Measurements from ENCODE around the gene RBPJL.

The RBPJL gene

DNA sequence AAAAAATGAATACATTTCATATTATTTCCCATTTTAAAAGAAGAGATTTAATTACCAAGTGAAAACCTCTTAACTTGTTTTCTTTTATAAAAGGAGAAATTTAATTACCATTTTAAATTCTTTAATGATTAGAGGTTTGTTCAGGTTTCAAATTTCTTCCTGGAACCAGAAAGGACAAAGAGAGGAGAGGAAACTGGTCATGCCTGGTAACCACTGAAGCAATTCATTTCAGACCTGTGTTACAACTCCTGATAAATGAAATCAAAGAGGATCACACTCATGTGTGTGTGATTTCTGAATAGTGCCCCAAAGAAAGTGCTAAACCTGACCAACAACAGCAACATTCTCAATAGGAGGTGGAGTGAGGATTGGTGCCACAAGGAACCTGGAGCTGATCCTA, 39.7 kb upstream of the RBPJL start:
- TF ChIP-seq, protein P1, sequence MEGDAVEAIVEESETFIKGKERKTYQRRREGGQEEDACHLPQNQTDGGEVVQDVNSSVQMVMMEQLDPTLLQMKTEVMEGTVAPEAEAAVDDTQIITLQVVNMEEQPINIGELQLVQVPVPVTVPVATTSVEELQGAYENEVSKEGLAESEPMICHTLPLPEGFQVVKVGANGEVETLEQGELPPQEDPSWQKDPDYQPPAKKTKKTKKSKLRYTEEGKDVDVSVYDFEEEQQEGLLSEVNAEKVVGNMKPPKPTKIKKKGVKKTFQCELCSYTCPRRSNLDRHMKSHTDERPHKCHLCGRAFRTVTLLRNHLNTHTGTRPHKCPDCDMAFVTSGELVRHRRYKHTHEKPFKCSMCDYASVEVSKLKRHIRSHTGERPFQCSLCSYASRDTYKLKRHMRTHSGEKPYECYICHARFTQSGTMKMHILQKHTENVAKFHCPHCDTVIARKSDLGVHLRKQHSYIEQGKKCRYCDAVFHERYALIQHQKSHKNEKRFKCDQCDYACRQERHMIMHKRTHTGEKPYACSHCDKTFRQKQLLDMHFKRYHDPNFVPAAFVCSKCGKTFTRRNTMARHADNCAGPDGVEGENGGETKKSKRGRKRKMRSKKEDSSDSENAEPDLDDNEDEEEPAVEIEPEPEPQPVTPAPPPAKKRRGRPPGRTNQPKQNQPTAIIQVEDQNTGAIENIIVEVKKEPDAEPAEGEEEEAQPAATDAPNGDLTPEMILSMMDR (IDR thresholded peaks at IDR 0.05; ENCODE audit: control insufficient read depth, extremely low read depth, insufficient read depth) = no peak
- no peak overlapping the region for H3K4me3 ChIP-seq (ENCODE audit: low read depth, low read length)

DNA sequence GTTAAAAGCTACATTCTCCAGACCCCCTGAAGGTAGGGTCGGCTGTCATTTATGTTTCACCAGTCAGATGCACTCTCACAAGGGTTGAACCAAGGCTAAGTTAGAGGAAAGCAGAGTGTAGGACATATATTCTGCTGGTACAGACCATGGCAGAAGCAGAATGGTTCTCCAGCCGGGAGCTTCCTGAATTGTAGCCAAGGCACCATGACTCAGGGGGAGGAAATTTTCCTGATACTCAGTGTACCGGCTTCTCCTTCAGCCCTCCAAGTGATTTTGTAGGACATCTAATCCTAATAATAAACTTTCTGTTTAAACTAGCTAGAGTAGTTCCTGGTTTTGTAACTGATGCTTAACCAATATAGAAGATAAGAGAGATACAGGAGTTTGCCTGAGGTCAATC, 38.1 kb upstream of the RBPJL start:
- DNase-seq (ENCODE audit: low read depth) = no peak
- H3K4me3 ChIP-seq (ENCODE audit: low read depth, low read length) = no peak overlapping the region
- TF ChIP-seq, protein P1 (IDR thresholded peaks at IDR 0.05; ENCODE audit: control insufficient read depth, extremely low read depth, insufficient read depth) = no peak

More for the DNA sequence above, 39.7 kb upstream of the RBPJL start:
- DNase-seq (ENCODE audit: low read depth) = no peak

DNA sequence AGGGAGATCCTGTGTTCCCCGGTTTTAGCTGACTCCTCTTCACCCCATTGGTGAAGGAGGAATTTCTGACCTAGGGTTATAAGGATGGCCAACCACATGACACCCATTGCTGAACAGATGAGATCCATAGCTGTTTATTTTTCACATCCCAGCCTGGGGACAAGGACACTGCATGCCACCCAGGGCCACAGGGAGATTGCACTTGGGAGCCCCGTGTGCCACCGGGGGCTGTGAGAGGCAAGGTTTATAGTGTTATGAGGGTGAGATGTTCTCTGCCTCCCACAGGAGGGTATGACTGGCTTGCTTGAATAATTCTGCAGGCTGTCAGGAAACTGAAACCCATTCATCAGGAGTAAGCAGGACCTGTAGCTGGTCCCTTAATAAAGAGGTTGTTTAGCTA, 37.6 kb upstream of the RBPJL start:
- H3K4me3 ChIP-seq (ENCODE audit: low read depth, low read length) = no peak overlapping the region
- DNase-seq (ENCODE audit: low read depth) = no peak
- TF ChIP-seq, protein P1 (IDR thresholded peaks at IDR 0.05; ENCODE audit: control insufficient read depth, extremely low read depth, insufficient read depth) = no peak

DNA sequence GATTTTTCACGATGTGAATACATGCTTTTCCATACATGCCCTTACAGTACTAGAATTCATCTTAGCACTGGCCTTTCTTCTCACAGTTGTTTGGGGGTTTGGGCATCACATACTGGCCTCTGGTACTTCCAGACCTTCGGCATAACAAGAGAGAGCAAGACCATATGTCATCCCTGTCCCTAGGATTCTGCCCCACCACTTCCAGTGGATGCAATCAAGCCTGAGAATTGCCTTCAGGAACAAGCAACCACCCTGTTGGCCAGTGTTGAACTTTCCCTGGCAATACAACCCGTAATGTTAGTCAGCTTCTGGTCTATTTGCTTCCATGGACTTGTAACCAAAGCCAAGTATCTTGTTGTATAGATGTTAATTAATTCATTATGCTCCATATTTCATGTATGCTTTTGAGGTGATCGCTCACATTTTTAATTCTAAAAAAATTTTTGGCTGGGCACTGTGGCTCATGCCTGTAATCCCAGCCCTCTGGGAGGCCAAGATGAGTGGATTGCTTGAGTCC, 36.8 kb upstream of the RBPJL start:
- H3K4me3 ChIP-seq (ENCODE audit: low read depth, low read length) = no peak overlapping the region
- DNase-seq (ENCODE audit: low read depth) = no peak
- TF ChIP-seq, protein P1 (IDR thresholded peaks at IDR 0.05; ENCODE audit: control insufficient read depth, extremely low read depth, insufficient read depth) = no peak

DNA sequence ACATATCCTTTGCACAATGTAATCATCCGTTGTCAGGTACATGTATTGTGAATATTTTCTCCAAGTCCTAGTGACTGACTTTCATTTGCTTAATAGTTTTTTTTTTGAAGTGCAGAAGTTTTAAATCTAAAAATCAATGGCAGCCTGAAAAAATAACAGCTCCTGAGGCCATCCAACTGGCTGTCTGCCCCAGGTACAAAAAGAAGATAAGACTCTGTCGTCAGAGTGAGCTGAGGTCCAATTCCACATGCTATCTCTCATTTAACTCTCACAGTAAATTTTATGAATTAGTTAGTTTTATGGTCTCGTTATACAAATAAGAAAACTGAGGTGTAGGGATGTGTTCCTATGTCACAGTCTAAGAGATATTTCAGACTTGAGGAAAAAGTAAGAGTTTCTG, 31.3 kb upstream of the RBPJL start:
- no peak overlapping the region for H3K4me3 ChIP-seq (ENCODE audit: low read depth, low read length)
- no peak for DNase-seq (ENCODE audit: low read depth)
- TF ChIP-seq, protein P1 (IDR thresholded peaks at IDR 0.05; ENCODE audit: control insufficient read depth, extremely low read depth, insufficient read depth) = no peak

DNA sequence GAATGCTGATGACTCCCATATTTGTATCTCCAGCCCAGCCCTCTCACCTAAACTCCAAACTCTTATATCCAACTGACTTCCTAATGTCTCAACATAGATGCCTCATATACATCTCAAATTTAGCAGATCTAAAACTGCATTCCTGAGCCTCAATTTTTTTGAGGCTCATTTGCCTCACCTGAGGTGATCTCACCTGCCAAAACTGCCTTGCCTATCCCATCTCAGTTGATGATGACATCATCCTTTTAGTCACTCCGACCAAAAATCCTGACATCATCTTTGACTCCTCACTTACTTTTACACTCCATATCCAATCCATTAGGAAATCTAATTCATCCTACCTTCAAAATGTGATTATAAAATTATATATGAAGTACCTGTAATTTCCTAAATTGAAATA, 26.6 kb upstream of the RBPJL start:
- no peak for DNase-seq (ENCODE audit: low read depth)
- H3K4me3 ChIP-seq (ENCODE audit: low read depth, low read length) = no peak overlapping the region
- TF ChIP-seq, protein P1 (IDR thresholded peaks at IDR 0.05; ENCODE audit: control insufficient read depth, extremely low read depth, insufficient read depth) = no peak

Measured in LNCaP clone FGC (cell line).